ENCODE results near the gene TRAPPC3L.

Gene TRAPPC3L

GRCh38 chr6:116560130-116560529 is 14.6 kb upstream of the TRAPPC3L start:
- Histone ChIP-seq H3K36me3 (ENCODE audit: control insufficient read depth in 1 of 2, insufficient read depth in 2 of 2, low read length in 2 of 2) (no peaks in the 10 kb centered on the region), H2AK5ac (ENCODE audit: low read length) (no peak overlapping the region), H4K8ac (ENCODE audit: low read depth, low read length) (no peak overlapping the region), H3K4me2 (ENCODE audit: low read length) (no peak overlapping the region), H2AFZ (ENCODE audit: insufficient read depth, low read length, poor library complexity) (no peak overlapping the region), H2BK12ac (ENCODE audit: low read length) (no peak overlapping the region), H3K23ac (ENCODE audit: low read length) (no peak overlapping the region), H2BK120ac (ENCODE audit: insufficient read depth, low read length, poor library complexity) (no peak overlapping the region), H3K18ac (ENCODE audit: low read length) (no peak overlapping the region), H3K9me3 (ENCODE audit: insufficient read depth, low read depth, low read length) (no peaks in the 10 kb centered on the region), H3K14ac (ENCODE audit: low read length) (no peak overlapping the region), H3K27ac (ENCODE audit: low read depth, low read length) (no peak overlapping the region), H4K12ac (ENCODE audit: low read depth, low read length) (no peak overlapping the region), H4K91ac (ENCODE audit: low read depth, low read length) (no peak overlapping the region), H3K27me3 (ENCODE audit: insufficient read depth, low read length) (no peaks in the 10 kb centered on the region), H2BK5ac (ENCODE audit: low read depth, low read length, poor library complexity) (no peak overlapping the region), H3K79me2 (ENCODE audit: control insufficient read depth, insufficient read depth, low read length, poor library complexity) (no peaks in the 10 kb centered on the region), H3K9ac (ENCODE audit: low read length) (no peak overlapping the region), H3K4me1 (ENCODE audit: control insufficient read depth in 1 of 2, insufficient read depth in 2 of 2, low read length in 2 of 2) (no peaks in the 10 kb centered on the region), H3K79me1 (ENCODE audit: low read length) (no peaks in the 10 kb centered on the region), H3K4ac (ENCODE audit: low read depth, low read length) (no peak overlapping the region), H3K4me3 (ENCODE audit: low read depth, low read length) (no peak overlapping the region)
- no peak for DNase-seq
- WGBS (ENCODE audit: extremely low coverage, insufficient coverage, insufficient read length) = no CpG with 5 or more reads among the region's 2 CpGs

GRCh38 chr6:116557893-116558292 is 12.4 kb upstream of the TRAPPC3L start:
- Histone ChIP-seq H3K9me3 (ENCODE audit: insufficient read depth, low read depth, low read length) (no peaks in the 10 kb centered on the region), H3K4me2 (ENCODE audit: low read length) (no peak overlapping the region), H3K4ac (ENCODE audit: low read depth, low read length) (no peak overlapping the region), H3K79me1 (ENCODE audit: low read length) (no peaks in the 10 kb centered on the region), H3K4me1 (ENCODE audit: control insufficient read depth in 1 of 2, insufficient read depth in 2 of 2, low read length in 2 of 2) (no peaks in the 10 kb centered on the region), H2BK120ac (ENCODE audit: insufficient read depth, low read length, poor library complexity) (no peak overlapping the region), H3K27me3 (ENCODE audit: insufficient read depth, low read length) (no peaks in the 10 kb centered on the region), H3K36me3 (ENCODE audit: control insufficient read depth in 1 of 2, insufficient read depth in 2 of 2, low read length in 2 of 2) (no peaks in the 10 kb centered on the region), H2AK5ac (ENCODE audit: low read length) (no peak overlapping the region), H3K79me2 (ENCODE audit: control insufficient read depth, insufficient read depth, low read length, poor library complexity) (no peaks in the 10 kb centered on the region), H2BK12ac (ENCODE audit: low read length) (no peak overlapping the region), H3K27ac (ENCODE audit: low read depth, low read length) (no peak overlapping the region), H3K23ac (ENCODE audit: low read length) (no peak overlapping the region), H2BK5ac (ENCODE audit: low read depth, low read length, poor library complexity) (no peak overlapping the region), H3K18ac (ENCODE audit: low read length) (no peak overlapping the region), H3K9ac (ENCODE audit: low read length) (no peak overlapping the region), H2AFZ (ENCODE audit: insufficient read depth, low read length, poor library complexity) (no peak overlapping the region), H4K12ac (ENCODE audit: low read depth, low read length) (no peak overlapping the region), H3K14ac (ENCODE audit: low read length) (no peak overlapping the region), H4K91ac (ENCODE audit: low read depth, low read length) (no peak overlapping the region), H4K8ac (ENCODE audit: low read depth, low read length) (no peak overlapping the region), H3K4me3 (ENCODE audit: low read depth, low read length) (no peak overlapping the region)
- no peak for DNase-seq
- no CpG with 5 or more reads among the region's 5 CpGs for WGBS (ENCODE audit: extremely low coverage, insufficient coverage, insufficient read length)

GRCh38 chr6:116556814-116557415 is 11.4 kb upstream of the TRAPPC3L start:
- Histone ChIP-seq H3K79me2 (ENCODE audit: control insufficient read depth, insufficient read depth, low read length, poor library complexity) (no peaks in the 10 kb centered on the region), H4K8ac (ENCODE audit: low read depth, low read length) (no peak overlapping the region), H3K36me3 (ENCODE audit: control insufficient read depth in 1 of 2, insufficient read depth in 2 of 2, low read length in 2 of 2) (no peaks in the 10 kb centered on the region), H3K14ac (ENCODE audit: low read length) (no peak overlapping the region), H2AK5ac (ENCODE audit: low read length) (no peak overlapping the region), H2AFZ (ENCODE audit: insufficient read depth, low read length, poor library complexity) (no peak overlapping the region), H3K79me1 (ENCODE audit: low read length) (no peaks in the 10 kb centered on the region), H4K12ac (ENCODE audit: low read depth, low read length) (no peak overlapping the region), H4K91ac (ENCODE audit: low read depth, low read length) (no peak overlapping the region), H3K4me3 (ENCODE audit: low read depth, low read length) (no peak overlapping the region), H2BK12ac (ENCODE audit: low read length) (no peak overlapping the region), H3K4ac (ENCODE audit: low read depth, low read length) (no peak overlapping the region), H2BK120ac (ENCODE audit: insufficient read depth, low read length, poor library complexity) (no peak overlapping the region), H3K4me1 (ENCODE audit: control insufficient read depth in 1 of 2, insufficient read depth in 2 of 2, low read length in 2 of 2) (no peaks in the 10 kb centered on the region), H3K23ac (ENCODE audit: low read length) (no peak overlapping the region), H3K27me3 (ENCODE audit: insufficient read depth, low read length) (no peaks in the 10 kb centered on the region), H3K27ac (ENCODE audit: low read depth, low read length) (no peak overlapping the region), H3K18ac (ENCODE audit: low read length) (no peak overlapping the region), H3K9me3 (ENCODE audit: insufficient read depth, low read depth, low read length) (no peaks in the 10 kb centered on the region), H2BK5ac (ENCODE audit: low read depth, low read length, poor library complexity) (no peak overlapping the region), H3K9ac (ENCODE audit: low read length) (no peak overlapping the region), H3K4me2 (ENCODE audit: low read length) (no peak overlapping the region)
- DNase-seq = no peak
- WGBS (ENCODE audit: extremely low coverage, insufficient coverage, insufficient read length) = no CpG with 5 or more reads among the region's 5 CpGs

GRCh38 chr6:116556065-116556464 is 10.6 kb upstream of the TRAPPC3L start:
- no peaks in the 10 kb centered on the region for H3K79me2 ChIP-seq (ENCODE audit: control insufficient read depth, insufficient read depth, low read length, poor library complexity)
- no peaks in the 10 kb centered on the region for H3K79me1 ChIP-seq (ENCODE audit: low read length)
- no peak for DNase-seq
- H3K18ac ChIP-seq (ENCODE audit: low read length) = no peak overlapping the region
- no peak overlapping the region for H2BK12ac ChIP-seq (ENCODE audit: low read length)
- no peaks in the 10 kb centered on the region for H3K4me1 ChIP-seq (ENCODE audit: control insufficient read depth in 1 of 2, insufficient read depth in 2 of 2, low read length in 2 of 2)
- H3K23ac ChIP-seq (ENCODE audit: low read length) = no peak overlapping the region
- no peak overlapping the region for H3K4me3 ChIP-seq (ENCODE audit: low read depth, low read length)
- H3K36me3 ChIP-seq (ENCODE audit: control insufficient read depth in 1 of 2, insufficient read depth in 2 of 2, low read length in 2 of 2) = no peaks in the 10 kb centered on the region
- H3K27ac ChIP-seq (ENCODE audit: low read depth, low read length) = no peak overlapping the region
- no CpG with 5 or more reads among the region's 1 CpG for WGBS (ENCODE audit: extremely low coverage, insufficient coverage, insufficient read length)
- H3K27me3 ChIP-seq (ENCODE audit: insufficient read depth, low read length) = no peaks in the 10 kb centered on the region
- no peak overlapping the region for H2AK5ac ChIP-seq (ENCODE audit: low read length)
- H4K8ac ChIP-seq (ENCODE audit: low read depth, low read length) = no peak overlapping the region
- no peak overlapping the region for H4K91ac ChIP-seq (ENCODE audit: low read depth, low read length)
- no peak overlapping the region for H3K4ac ChIP-seq (ENCODE audit: low read depth, low read length)
- no peak overlapping the region for H2BK5ac ChIP-seq (ENCODE audit: low read depth, low read length, poor library complexity)
- no peak overlapping the region for H3K9ac ChIP-seq (ENCODE audit: low read length)
- H3K14ac ChIP-seq (ENCODE audit: low read length) = no peak overlapping the region
- no peak overlapping the region for H3K4me2 ChIP-seq (ENCODE audit: low read length)
- no peak overlapping the region for H2AFZ ChIP-seq (ENCODE audit: insufficient read depth, low read length, poor library complexity)
- no peak overlapping the region for H2BK120ac ChIP-seq (ENCODE audit: insufficient read depth, low read length, poor library complexity)
- H3K9me3 ChIP-seq (ENCODE audit: insufficient read depth, low read depth, low read length) = no peaks in the 10 kb centered on the region
- no peak overlapping the region for H4K12ac ChIP-seq (ENCODE audit: low read depth, low read length)
